ENCODE data around the gene DSCAM. TPM values are rescaled to one million over a fixed set of nuclear protein-coding genes. Genes with fewer than 3 reads are reported as not detected.

DSCAM gene
- total and polyA plus RNA-seq, 2 experiments from 2014 or later: 0.23 to 0.42 TPM

GRCh38 chr21:40337981-40338380 is 509.0 kb downstream of the DSCAM start:
- H3K9me3 ChIP-seq (ENCODE audit: low read depth): no peaks in the 10 kb centered on the region
- H3K36me3 ChIP-seq: no peaks in the 10 kb centered on the region
- no peak for DNase-seq (ENCODE audit: low read depth in 1 of 2, low spot score in 1 of 2)

GRCh38 chr21:40335704-40336103 is 511.3 kb downstream of the DSCAM start:
- DNase-seq (ENCODE audit: low read depth in 1 of 2, low spot score in 1 of 2): no peak
- Histone ChIP-seq H3K36me3 (no peaks in the 10 kb centered on the region), H3K4me3 (no peak overlapping the region)

More at GRCh38 chr21:40337981-40338380, 509.0 kb downstream of the DSCAM start:
- H3K27ac ChIP-seq: no peak overlapping the region
- no peak overlapping the region for H3K4me3 ChIP-seq
- no peak for TF ChIP-seq CTCF (IDR thresholded peaks at IDR 0.05; ENCODE audit: low read depth, low read length)
- H3K4me1 ChIP-seq (ENCODE audit: low read depth): no peaks in the 10 kb centered on the region
- no peaks in the 10 kb centered on the region for H3K27me3 ChIP-seq

GRCh38 chr21:40334159-40334558 is 512.8 kb downstream of the DSCAM start:
- Histone ChIP-seq H3K27ac (no peak overlapping the region), H3K36me3 (no peaks in the 10 kb centered on the region), H3K9me3 (ENCODE audit: low read depth) (no peaks in the 10 kb centered on the region), H3K27me3 (no peaks in the 10 kb centered on the region), H3K4me1 (ENCODE audit: low read depth) (peaks cover 17% of the 10 kb centered on the region), H3K4me3 (no peak overlapping the region)
- no peak for DNase-seq (ENCODE audit: low read depth in 1 of 2, low spot score in 1 of 2)
- no peak for TF ChIP-seq CTCF (IDR thresholded peaks at IDR 0.05; ENCODE audit: low read depth, low read length)

More at GRCh38 chr21:40335704-40336103, 511.3 kb downstream of the DSCAM start:
- Histone ChIP-seq H3K27me3 (no peaks in the 10 kb centered on the region), H3K4me1 (ENCODE audit: low read depth) (peaks cover 14% of the 10 kb centered on the region), H3K27ac (no peak overlapping the region), H3K9me3 (ENCODE audit: low read depth) (no peaks in the 10 kb centered on the region)
- TF ChIP-seq CTCF (IDR thresholded peaks at IDR 0.05; ENCODE audit: low read depth, low read length): no peak

- H3K4me1 ChIP-seq (ENCODE audit: low read depth): peaks cover 17% of the 10 kb centered on the region
- H3K27ac ChIP-seq: no peak overlapping the region
- H3K36me3 ChIP-seq: no peaks in the 10 kb centered on the region
- no peaks in the 10 kb centered on the region for H3K9me3 ChIP-seq (ENCODE audit: low read depth)
- TF ChIP-seq CTCF (IDR thresholded peaks at IDR 0.05; ENCODE audit: low read depth, low read length): no peak
- no peaks in the 10 kb centered on the region for H3K27me3 ChIP-seq
- no peak for DNase-seq (ENCODE audit: low read depth in 1 of 2, low spot score in 1 of 2)
- H3K4me3 ChIP-seq: no peak overlapping the region
Measured at GRCh38 chr21:40333731-40334130, 513.2 kb downstream of the DSCAM start.

GRCh38 chr21:40331804-40332203 is 515.2 kb downstream of the DSCAM start:
- H3K4me1 ChIP-seq (ENCODE audit: low read depth): peaks cover 17% of the 10 kb centered on the region
- no peak overlapping the region for H3K27ac ChIP-seq
- no peak for TF ChIP-seq CTCF (IDR thresholded peaks at IDR 0.05; ENCODE audit: low read depth, low read length)
- H3K27me3 ChIP-seq: no peaks in the 10 kb centered on the region
- no peak overlapping the region for H3K4me3 ChIP-seq
- no peaks in the 10 kb centered on the region for H3K9me3 ChIP-seq (ENCODE audit: low read depth)
- DNase-seq (ENCODE audit: low read depth in 1 of 2, low spot score in 1 of 2): no peak
- H3K36me3 ChIP-seq: no peaks in the 10 kb centered on the region

GRCh38 chr21:40331172-40331571 is 515.8 kb downstream of the DSCAM start:
- no peak for TF ChIP-seq CTCF (IDR thresholded peaks at IDR 0.05; ENCODE audit: low read depth, low read length)
- H3K36me3 ChIP-seq: no peaks in the 10 kb centered on the region
- H3K27ac ChIP-seq: no peak overlapping the region
- DNase-seq (ENCODE audit: low read depth in 1 of 2, low spot score in 1 of 2): peak in 1 of 2 donors; percentile 32
- peaks cover 17% of the 10 kb centered on the region for H3K4me1 ChIP-seq (ENCODE audit: low read depth)
- H3K27me3 ChIP-seq: no peaks in the 10 kb centered on the region
- no peaks in the 10 kb centered on the region for H3K9me3 ChIP-seq (ENCODE audit: low read depth)
- H3K4me3 ChIP-seq: no peak overlapping the region
